ENCODE results near the gene S1PR3.

DNA sequence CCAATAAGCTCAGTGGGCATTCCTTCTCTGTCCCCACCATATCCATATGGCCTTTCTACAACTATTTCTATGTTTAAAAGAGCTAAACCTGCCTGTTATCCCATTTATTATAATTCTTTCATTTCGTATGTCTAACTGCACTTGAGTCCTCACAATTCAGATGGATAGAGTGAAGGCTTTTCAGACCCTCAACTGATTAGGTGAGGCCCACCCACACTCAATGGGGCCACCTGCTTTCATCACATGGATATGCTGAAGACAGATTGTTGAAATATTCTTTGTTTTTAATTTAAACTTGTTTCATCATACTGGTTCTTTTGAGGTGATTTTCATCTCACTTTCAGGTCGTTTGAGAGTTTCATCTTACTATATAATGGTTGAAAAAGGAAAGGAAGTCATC lies 5.7 kb upstream of the S1PR3 start:
- TF ChIP-seq EZH2 (IDR thresholded peaks at IDR 0.05; ENCODE audit: insufficient read depth, poor library complexity, severe bottlenecking) (no peak), EZH2phosphoT487 (IDR thresholded peaks at IDR 0.05; ENCODE audit: insufficient read depth, low read depth) (no peak)
